Duodenal mucosa (tissue), 2 donors: Measurements from ENCODE around the gene PPP1R14C.

ENCODE experiments used
- H3K27ac ChIP-seq: one replicate; pipeline ENCODE4 v1.7.0; 2013; ENCODE audit warnings: low read depth, low read length
- H3K27me3 ChIP-seq, 2 donors: one replicate each; pipeline ENCODE4 v1.7.0; 2013; ENCODE audit warnings: low read length in 2 of 2, control low read depth in 1 of 2; ENCODE audit not compliant: insufficient read depth in 2 of 2, control insufficient read depth in 1 of 2
- H3K36me3 ChIP-seq, 2 donors: one replicate each; pipeline ENCODE4 v1.7.0; 2013; ENCODE audit warnings: low read length in 2 of 2, control low read depth in 1 of 2; ENCODE audit not compliant: insufficient read depth in 2 of 2, control insufficient read depth in 1 of 2
- H3K4me1 ChIP-seq, 2 donors: one replicate each; pipeline ENCODE4 v1.7.0; 2013; ENCODE audit warnings: low read length in 2 of 2, control low read depth in 1 of 2; ENCODE audit not compliant: insufficient read depth in 2 of 2, control insufficient read depth in 1 of 2
- H3K4me3 ChIP-seq, 2 donors: one replicate each; pipeline ENCODE4 v1.7.0; 2013; ENCODE audit warnings: low read length in 2 of 2, low read depth in 1 of 2
- H3K9ac ChIP-seq, 2 donors: one replicate each; pipeline ENCODE4 v1.7.0; 2013; ENCODE audit warnings: low read length in 2 of 2, low read depth in 1 of 2
- H3K9me3 ChIP-seq, 2 donors: one replicate each; pipeline ENCODE4 v1.7.0; 2013; ENCODE audit warnings: low read length in 2 of 2, control low read depth in 1 of 2; ENCODE audit not compliant: control insufficient read depth in 1 of 2

Gene PPP1R14C

GRCh38 chr6:150263765-150264404, 121.0 kb downstream of the PPP1R14C start:
- Histone ChIP-seq H3K9ac (no peak overlapping the region), H3K4me3 (no peak overlapping the region), H3K27me3 (no peaks in the 10 kb centered on the region), H3K4me1 (no peaks in the 10 kb centered on the region), H3K9me3 (no peaks in the 10 kb centered on the region), H3K36me3 (no peaks in the 10 kb centered on the region), H3K27ac (no peak overlapping the region)

- no peak overlapping the region for H3K9ac ChIP-seq
- H3K4me3 ChIP-seq = no peak overlapping the region
- no peaks in the 10 kb centered on the region for H3K27me3 ChIP-seq
Observed at GRCh38 chr6:150266309-150266708, 123.5 kb downstream of the PPP1R14C start.

GRCh38 chr6:150266963-150267685, 124.3 kb downstream of the PPP1R14C start:
- Histone ChIP-seq H3K9me3 (no peaks in the 10 kb centered on the region), H3K36me3 (no peaks in the 10 kb centered on the region), H3K4me1 (no peaks in the 10 kb centered on the region), H3K4me3 (no peak overlapping the region), H3K9ac (no peak overlapping the region), H3K27ac (no peak overlapping the region), H3K27me3 (no peaks in the 10 kb centered on the region)

More at GRCh38 chr6:150266309-150266708, 123.5 kb downstream of the PPP1R14C start:
- Histone ChIP-seq H3K4me1 (no peaks in the 10 kb centered on the region), H3K36me3 (no peaks in the 10 kb centered on the region), H3K27ac (no peak overlapping the region), H3K9me3 (no peaks in the 10 kb centered on the region)

GRCh38 chr6:150267686-150268561, 125.1 kb downstream of the PPP1R14C start:
- Histone ChIP-seq H3K4me3 (no peak overlapping the region), H3K36me3 (no peaks in the 10 kb centered on the region), H3K27me3 (no peaks in the 10 kb centered on the region), H3K9me3 (no peaks in the 10 kb centered on the region), H3K4me1 (no peaks in the 10 kb centered on the region), H3K27ac (no peak overlapping the region), H3K9ac (no peak overlapping the region)

GRCh38 chr6:150269130-150269856, 126.4 kb downstream of the PPP1R14C start:
- Histone ChIP-seq H3K4me1 (no peaks in the 10 kb centered on the region), H3K9me3 (no peaks in the 10 kb centered on the region), H3K27me3 (no peaks in the 10 kb centered on the region), H3K36me3 (no peaks in the 10 kb centered on the region), H3K4me3 (no peak overlapping the region), H3K9ac (no peak overlapping the region), H3K27ac (no peak overlapping the region)

- no peak overlapping the region for H3K27ac ChIP-seq
- no peak overlapping the region for H3K4me3 ChIP-seq
- H3K4me1 ChIP-seq = no peaks in the 10 kb centered on the region
- no peaks in the 10 kb centered on the region for H3K36me3 ChIP-seq
- no peak overlapping the region for H3K9ac ChIP-seq
- H3K27me3 ChIP-seq = no peaks in the 10 kb centered on the region
- H3K9me3 ChIP-seq = no peaks in the 10 kb centered on the region
Observed at GRCh38 chr6:150269857-150270223, 127.0 kb downstream of the PPP1R14C start.

GRCh38 chr6:150270330-150271052, 127.6 kb downstream of the PPP1R14C start:
- Histone ChIP-seq H3K9me3 (no peaks in the 10 kb centered on the region), H3K36me3 (no peaks in the 10 kb centered on the region), H3K9ac (no peak overlapping the region), H3K4me3 (no peak overlapping the region), H3K27me3 (peaks cover 0 to 4% of the 10 kb centered on the region in 2 donors), H3K27ac (no peak overlapping the region), H3K4me1 (no peaks in the 10 kb centered on the region)

- H3K9ac ChIP-seq = no peak overlapping the region
- no peak overlapping the region for H3K27ac ChIP-seq
- H3K9me3 ChIP-seq = no peaks in the 10 kb centered on the region
- peaks cover 0 to 4% of the 10 kb centered on the region in 2 donors for H3K27me3 ChIP-seq
- H3K4me1 ChIP-seq = no peaks in the 10 kb centered on the region
- no peak overlapping the region for H3K4me3 ChIP-seq
- no peaks in the 10 kb centered on the region for H3K36me3 ChIP-seq
Observed at GRCh38 chr6:150271172-150271500, 128.3 kb downstream of the PPP1R14C start.

GRCh38 chr6:150271501-150272263, 128.8 kb downstream of the PPP1R14C start:
- H3K27ac ChIP-seq = no peak overlapping the region

More at GRCh38 chr6:150271501-150272263, 128.8 kb downstream of the PPP1R14C start:
- Histone ChIP-seq H3K27me3 (peaks cover 0 to 4% of the 10 kb centered on the region in 2 donors), H3K4me1 (no peaks in the 10 kb centered on the region), H3K36me3 (no peaks in the 10 kb centered on the region), H3K4me3 (no peak overlapping the region), H3K9me3 (no peaks in the 10 kb centered on the region), H3K9ac (no peak overlapping the region)
